OCI-LY3 (cell line): Measurements from ENCODE around the gene INKA1.
"Not testable (repeated sequence)": the region's sequence is repeated elsewhere in the genome, so short reads cannot be mapped to it uniquely, and the experiment has no call there.

ENCODE experiments used
- H2AFZ ChIP-seq: fragments of 200-600, 300-600 bp; shearing (Covaris generic); 2 replicates; pipeline ENCODE4 v1.6.0; 2014; ENCODE audit warnings: antibody characterized with exemption, low read depth, low read length
- H3K27ac ChIP-seq: fragments of 200-600, 300-600 bp; sonication (generic); 2 replicates; pipeline ENCODE4 v1.5.1; 2014; ENCODE audit warnings: mild to moderate bottlenecking, low read length, moderate library complexity, mixed read lengths
- H3K27me3 ChIP-seq: fragments of 200-600, 300-600 bp; sonication (generic); 2 replicates; pipeline ENCODE4 v1.6.1; 2014; ENCODE audit warnings: low read depth, low read length, mixed read lengths
- H3K36me3 ChIP-seq: fragments of 200-600, 300-600 bp; sonication (generic); replicated peaks from 2 replicates; pipeline ENCODE3; 2014; ENCODE audit warnings: low read depth, low read length, mixed read lengths
- H3K4me1 ChIP-seq: fragments of 300-600, 200-600 bp; sonication (generic); 2 replicates; pipeline ENCODE4 v1.6.1; 2014; ENCODE audit warnings: low read length, mixed read lengths
- H3K4me2 ChIP-seq: fragments of 200-600, 300-600 bp; sonication (generic); 2 replicates; pipeline ENCODE4 v1.6.1; 2014; ENCODE audit warnings: low read length, mixed read lengths
- H3K4me3 ChIP-seq: fragments of 300-600, 200-600 bp; sonication (generic); 2 replicates; pipeline ENCODE4 v1.5.1; 2014; ENCODE audit warnings: antibody characterized with exemption, mild to moderate bottlenecking, low read length, moderate library complexity
- H3K79me2 ChIP-seq: fragments of 300-600, 200-600 bp; shearing (Covaris generic); 2 replicates; pipeline ENCODE4 v1.6.1; 2014; ENCODE audit warnings: mild to moderate bottlenecking, low read length, mixed read lengths
- H3K9ac ChIP-seq: fragments of 300-600, 200-600 bp; shearing (Covaris generic); 2 replicates; pipeline ENCODE4 v1.6.0; 2014; ENCODE audit warnings: mild to moderate bottlenecking, low read length, moderate library complexity
- H3K9me3 ChIP-seq: fragments of 200-600, 300-600 bp; shearing (Covaris generic); 2 replicates; pipeline ENCODE4 v1.6.1; 2014; ENCODE audit warnings: low read length, mixed read lengths; ENCODE audit not compliant: insufficient read depth
- H4K20me1 ChIP-seq: fragments of 200-600, 300-600 bp; sonication (generic); 2 replicates; pipeline ENCODE4 v1.6.1; 2016; ENCODE audit warnings: low read length, mixed read lengths; ENCODE audit not compliant: insufficient read depth
- CTCF ChIP-seq: fragments of 200-600, 300-600 bp; sonication (generic); IDR thresholded peaks from 2 replicates; pipeline ENCODE4 v1.5.1; 2014; ENCODE audit warnings: antibody characterized with exemption, low read length, low read depth
- EZH2phosphoT487 ChIP-seq: fragments of 200-600 bp; shearing (Covaris generic); IDR thresholded peaks from 2 replicates; pipeline ENCODE4 v1.6.1; 2018; ENCODE audit warnings: antibody characterized with exemption, mixed run types, low read depth

The INKA1 gene

GRCh38 chr3:49812916-49813496, 9.9 kb downstream of the INKA1 start:
- Histone ChIP-seq H2AFZ (no peak overlapping the region), H4K20me1 (no peaks in the 10 kb centered on the region), H3K4me1 (no peaks in the 10 kb centered on the region), H3K36me3 (no peaks in the 10 kb centered on the region), H3K4me3 (no peak overlapping the region), H3K9ac (no peak overlapping the region), H3K79me2 (no peaks in the 10 kb centered on the region), H3K9me3 (no peaks in the 10 kb centered on the region), H3K4me2 (no peak overlapping the region), H3K27me3 (no peaks in the 10 kb centered on the region), H3K27ac (no peak overlapping the region)
- TF ChIP-seq CTCF (no peak), EZH2phosphoT487 (no peak)

GRCh38 chr3:49813497-49814174, 10.6 kb downstream of the INKA1 start, which contains the start of gene UBA7:
Gene UBA7, minus strand, starts transcription at chr3:49813953. Its CDS starts 166 bp downstream, at chr3:49813787.
- Histone ChIP-seq H4K20me1 (no peaks in the 10 kb centered on the region), H3K9ac (no peak within 1 kb of the TSS), H3K36me3 (no peaks in the 10 kb centered on the region), H3K9me3 (no peaks in the 10 kb centered on the region), H2AFZ (peak within 1 kb of the TSS; percentile 42; the same call in 1 of the 2 replicates), H3K4me2 (peak within 1 kb of the TSS; percentile 16), H3K4me3 (no peak within 1 kb of the TSS), H3K27ac (no peak within 1 kb of the TSS), H3K4me1 (no peaks in the 10 kb centered on the region), H3K79me2 (no peaks in the 10 kb centered on the region), H3K27me3 (no peaks in the 10 kb centered on the region)
- TF ChIP-seq CTCF = no peak
- no peak for TF ChIP-seq EZH2phosphoT487

GRCh38 chr3:49823131-49823530, 20.1 kb downstream of the INKA1 start:
- not testable (repeated sequence) for H3K4me1 ChIP-seq, H3K4me2 ChIP-seq, H2AFZ ChIP-seq, H3K27ac ChIP-seq, H3K27me3 ChIP-seq, H3K9me3 ChIP-seq, H3K79me2 ChIP-seq, H3K4me3 ChIP-seq, H3K9ac ChIP-seq, H4K20me1 ChIP-seq, H3K36me3 ChIP-seq

GRCh38 chr3:49826016-49826415, 23.0 kb downstream of the INKA1 start:
- H2AFZ ChIP-seq = no peak overlapping the region
- no peak overlapping the region for H3K9ac ChIP-seq
- H4K20me1 ChIP-seq = no peaks in the 10 kb centered on the region
- no peak overlapping the region for H3K4me2 ChIP-seq
- H3K27me3 ChIP-seq = no peaks in the 10 kb centered on the region
- H3K36me3 ChIP-seq = peaks cover 24% of the 10 kb centered on the region
- no peak overlapping the region for H3K4me3 ChIP-seq
- no peak for TF ChIP-seq CTCF
- TF ChIP-seq EZH2phosphoT487 = no peak
- no peaks in the 10 kb centered on the region for H3K4me1 ChIP-seq
- H3K27ac ChIP-seq = no peak overlapping the region
- no peaks in the 10 kb centered on the region for H3K79me2 ChIP-seq
- no peaks in the 10 kb centered on the region for H3K9me3 ChIP-seq
